Natural killer cell treated with Interleukin-12 subunit alpha and Interleukin-12 subunit beta and Interleukin-15 and Interleukin-18, amount 100 ng/mL, for 72 hours (primary cell): ENCODE results near the gene IL12B. TPM values are rescaled to one million over a fixed set of nuclear protein-coding genes. Genes with fewer than 3 reads are reported as not detected.
A peak's percentile ranks its signal among the peaks of the same experiment; 100 is the strongest.
"Not testable (repeated sequence)": the region's sequence is repeated elsewhere in the genome, so short reads cannot be mapped to it uniquely, and the experiment has no call there.

Experiments
- ATAC-seq, 2 donors: fragments of 150-1000 bp; cut with Tn5 transposase in 1 of 2; sonication (Bioruptor Pico), chemical (Tn5 transposase) in 1 of 2; 2 replicates each; pipeline ENCODE4 v1.10.0; 2021
- DNase-seq: peaks from one replicate; pipeline ENCODE4 v3.0.0; 2022; ENCODE audit warnings: low spot score
- H3K27ac Mint-ChIP-seq, 2 donors: 1 replicate in 1 of 2; 2 replicates in 1 of 2; pipeline ENCODE4 v1.8.0; 2022; ENCODE audit warnings: mixed read lengths in 2 of 2, mild to moderate bottlenecking in 1 of 2, moderate library complexity in 1 of 2
- H3K27me3 Mint-ChIP-seq, 2 donors: 1 replicate in 1 of 2; 2 replicates in 1 of 2; pipeline ENCODE4 v1.8.0; 2022; ENCODE audit warnings: mixed read lengths in 2 of 2
- H3K36me3 Mint-ChIP-seq: one replicate; pipeline ENCODE4 v1.8.0; 2022; ENCODE audit warnings: mixed read lengths
- H3K4me1 Mint-ChIP-seq, 2 donors: 1 replicate in 1 of 2; 2 replicates in 1 of 2; pipeline ENCODE4 v1.8.0; 2022; ENCODE audit warnings: low read depth in 2 of 2, mixed read lengths in 2 of 2, mild to moderate bottlenecking in 1 of 2
- H3K4me3 Mint-ChIP-seq: one replicate; pipeline ENCODE4 v1.8.0; 2022; ENCODE audit warnings: mixed read lengths
- H3K9me3 Mint-ChIP-seq: 2 replicates; pipeline ENCODE4 v1.8.0; 2022; ENCODE audit warnings: mixed read lengths
- total RNA-seq, 2 donors: library from RNA; stranded (reverse); gene quantifications; one replicate each; pipeline ENCODE4 v1.2.3, GENCODE V29; 2022

The IL12B gene
- total RNA-seq, 2 donors from 2014 or later: 0.36 to 3.2 TPM

DNA sequence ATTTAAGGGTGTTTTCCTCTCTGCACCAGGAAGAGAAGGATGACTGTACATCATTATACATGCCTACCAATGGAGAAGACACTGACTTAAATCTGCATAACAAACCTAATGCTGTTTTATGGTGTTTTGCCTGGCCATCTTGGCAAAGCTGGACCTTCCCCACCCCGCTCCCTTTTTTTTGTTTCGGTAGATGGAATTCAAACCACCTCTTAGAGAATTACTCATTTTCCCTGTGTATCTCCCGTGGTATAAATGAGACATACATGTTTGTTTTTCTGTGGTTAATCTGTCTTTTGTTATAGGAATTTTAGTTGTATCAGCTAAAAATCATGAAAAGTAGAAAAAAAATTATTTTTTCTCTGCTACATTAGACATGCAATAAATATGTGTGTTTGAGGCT lies 28.8 kb downstream of the IL12B start:
- ATAC-seq: no peak
- Mint-ChIP-seq H3K4me3 (no peak overlapping the region), H3K27me3 (peaks cover 23 to 36% of the 10 kb centered on the region in 2 donors), H3K4me1 (no peaks in the 10 kb centered on the region), H3K36me3 (peaks cover 26% of the 10 kb centered on the region), H3K9me3 (peaks cover 13% of the 10 kb centered on the region), H3K27ac (no peak overlapping the region)
- DNase-seq: no peak

DNA sequence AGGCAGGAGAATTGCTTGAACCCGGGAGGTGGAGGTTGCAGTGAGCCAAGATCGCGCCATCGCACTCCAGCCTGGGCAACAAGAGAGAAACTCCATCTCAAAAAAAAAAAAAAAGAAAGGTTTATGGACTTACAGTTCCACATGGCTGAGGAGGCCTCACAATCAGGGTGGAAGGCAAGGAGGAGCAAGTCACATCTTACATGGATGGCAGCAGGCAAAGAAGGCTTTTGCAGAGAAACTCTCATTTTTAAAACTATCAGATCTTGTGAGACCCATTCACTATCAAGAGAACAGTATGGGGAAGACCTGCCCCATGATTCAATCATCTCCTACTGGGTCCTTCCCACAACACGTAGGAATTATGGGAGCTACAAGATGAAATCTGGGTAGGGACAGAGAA lies 33.0 kb downstream of the IL12B start:
- not testable (repeated sequence) for ATAC-seq, H3K4me3 Mint-ChIP-seq, H3K4me1 Mint-ChIP-seq, DNase-seq, H3K27ac Mint-ChIP-seq, H3K9me3 Mint-ChIP-seq
- H3K36me3 Mint-ChIP-seq: peaks cover 16% of the 10 kb centered on the region
- H3K27me3 Mint-ChIP-seq: peaks cover 6 to 19% of the 10 kb centered on the region in 2 donors

DNA sequence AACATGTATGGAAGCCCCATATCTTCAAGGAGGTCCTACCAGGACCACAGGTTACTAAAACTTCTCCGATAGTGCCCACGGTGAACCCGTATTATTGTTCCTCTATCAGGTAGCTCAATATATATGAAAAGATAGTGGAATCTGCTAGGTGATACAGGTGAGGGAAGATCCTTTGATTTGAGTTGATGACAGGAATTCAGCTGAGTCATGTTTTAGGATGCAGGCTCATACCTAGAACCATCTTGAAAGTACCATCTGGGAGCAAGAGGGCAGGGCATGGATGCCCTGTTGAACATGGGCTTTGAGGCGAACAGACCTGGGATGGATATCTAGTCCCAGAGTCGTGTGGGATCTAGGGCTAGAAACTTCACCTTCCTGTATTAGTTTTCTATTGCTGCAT lies 35.4 kb downstream of the IL12B start:
- Mint-ChIP-seq H3K4me1 (peaks cover 0 to 6% of the 10 kb centered on the region in 2 donors), H3K9me3 (no peaks in the 10 kb centered on the region), H3K27me3 (peaks cover 0 to 9% of the 10 kb centered on the region in 2 donors), H3K36me3 (peaks cover 9% of the 10 kb centered on the region), H3K27ac (no peak overlapping the region), H3K4me3 (no peak overlapping the region)
- ATAC-seq (no peak), DNase-seq (no peak)

DNA sequence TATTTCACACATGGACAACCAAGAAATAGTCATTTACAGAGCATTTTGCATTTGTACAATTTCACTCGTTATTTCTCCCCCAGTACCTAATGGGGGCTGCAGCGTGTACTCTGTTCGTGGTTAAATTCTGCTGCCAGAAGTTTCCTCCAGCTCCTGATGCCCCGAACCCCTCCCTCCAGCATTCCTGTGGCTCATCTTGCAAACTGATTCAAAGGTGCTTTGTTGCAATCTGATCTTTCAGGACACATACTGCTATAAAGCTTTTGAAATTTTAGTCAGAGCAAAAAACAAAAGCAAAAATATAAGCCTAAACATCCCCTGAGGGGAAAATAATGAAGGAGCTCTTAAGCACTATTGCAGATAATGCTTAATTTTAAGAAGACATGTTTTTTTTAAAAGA lies 39.5 kb downstream of the IL12B start:
- Mint-ChIP-seq H3K4me3 (no peak overlapping the region), H3K27me3 (no peaks in the 10 kb centered on the region), H3K9me3 (no peaks in the 10 kb centered on the region), H3K27ac (peak overlapping the region in 1 of 2 donors; percentile 14), H3K4me1 (peaks cover 0 to 10% of the 10 kb centered on the region in 2 donors), H3K36me3 (no peaks in the 10 kb centered on the region)
- DNase-seq: no peak
- no peak for ATAC-seq

DNA sequence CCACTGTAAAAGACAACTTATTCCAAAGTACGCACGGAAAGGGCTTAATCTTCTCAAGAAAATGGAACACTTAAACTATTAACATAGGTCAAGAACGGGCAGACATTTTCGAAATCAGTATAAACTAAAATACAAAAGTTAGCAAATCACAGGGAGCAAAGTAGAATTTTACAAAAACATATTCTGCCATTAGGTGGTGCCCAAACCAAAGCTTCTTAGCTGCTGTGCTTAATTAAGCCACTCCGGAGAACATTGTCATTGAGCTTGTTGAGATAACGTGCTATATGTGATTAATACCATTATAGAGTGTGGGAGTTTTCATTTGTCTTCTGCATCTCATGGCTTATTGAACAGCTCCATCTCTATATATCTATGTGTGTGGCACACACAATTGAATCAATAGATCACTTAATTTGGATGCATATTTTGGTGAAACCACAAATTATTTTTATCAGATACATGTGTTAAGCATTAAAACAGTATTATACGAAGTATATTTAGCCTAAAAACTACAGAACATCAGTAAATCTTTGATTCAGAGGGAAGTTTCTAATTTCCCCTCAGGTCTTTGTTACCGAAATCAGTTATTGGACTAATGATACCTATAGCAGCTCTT lies 43.8 kb downstream of the IL12B start:
- Mint-ChIP-seq H3K4me1 (peaks cover 0 to 12% of the 10 kb centered on the region in 2 donors), H3K27ac (no peak overlapping the region), H3K9me3 (no peaks in the 10 kb centered on the region), H3K27me3 (no peaks in the 10 kb centered on the region), H3K4me3 (no peak overlapping the region), H3K36me3 (no peaks in the 10 kb centered on the region)
- ATAC-seq (no peak), DNase-seq (no peak)

DNA sequence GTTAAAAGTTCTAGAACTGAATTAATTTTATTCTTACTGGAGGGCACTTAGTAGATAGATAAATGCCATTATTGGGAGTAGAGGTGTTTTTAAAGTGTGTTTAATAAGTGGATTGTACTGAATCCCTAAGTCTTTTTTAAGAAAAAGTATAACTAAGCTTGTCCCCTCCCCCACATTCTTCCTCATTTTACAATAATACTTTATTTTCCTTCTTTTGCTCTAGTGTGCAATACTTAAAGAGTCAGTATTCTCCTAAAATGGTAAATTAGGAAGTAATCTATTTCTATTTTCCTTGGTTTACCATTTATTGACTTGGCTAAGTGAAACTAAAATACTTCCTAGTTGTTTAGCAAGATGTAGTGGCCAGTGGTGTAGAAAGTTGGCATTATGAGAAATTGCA lies 55.6 kb downstream of the IL12B start:
- DNase-seq (no peak), ATAC-seq (no peak)
- Mint-ChIP-seq H3K27me3 (no peaks in the 10 kb centered on the region), H3K4me1 (no peaks in the 10 kb centered on the region), H3K9me3 (no peaks in the 10 kb centered on the region), H3K27ac (peak overlapping the region in 1 of 2 donors; percentile 67), H3K4me3 (no peak overlapping the region), H3K36me3 (peaks cover 20% of the 10 kb centered on the region)

DNA sequence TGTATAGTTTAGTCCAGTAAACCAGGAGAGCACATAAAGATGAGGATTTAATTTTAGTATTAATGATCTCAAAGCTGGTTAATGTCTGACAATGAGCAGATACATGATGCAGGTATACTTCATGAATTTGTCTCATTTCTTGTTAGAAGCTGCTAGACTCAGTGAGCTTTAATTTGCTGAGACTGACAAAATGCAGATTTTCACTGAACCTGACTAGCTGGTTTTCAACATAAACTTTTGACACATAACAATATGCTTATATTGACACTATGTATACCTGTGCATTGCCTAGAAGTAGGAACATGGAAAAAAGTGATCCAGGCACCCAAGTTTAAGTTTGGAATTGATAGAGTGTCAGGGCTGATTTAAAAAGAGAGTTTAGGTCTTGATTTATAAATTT lies 56.4 kb downstream of the IL12B start:
- H3K9me3 Mint-ChIP-seq: no peaks in the 10 kb centered on the region
- peaks cover 13% of the 10 kb centered on the region for H3K36me3 Mint-ChIP-seq
- H3K4me1 Mint-ChIP-seq: no peaks in the 10 kb centered on the region

DNA sequence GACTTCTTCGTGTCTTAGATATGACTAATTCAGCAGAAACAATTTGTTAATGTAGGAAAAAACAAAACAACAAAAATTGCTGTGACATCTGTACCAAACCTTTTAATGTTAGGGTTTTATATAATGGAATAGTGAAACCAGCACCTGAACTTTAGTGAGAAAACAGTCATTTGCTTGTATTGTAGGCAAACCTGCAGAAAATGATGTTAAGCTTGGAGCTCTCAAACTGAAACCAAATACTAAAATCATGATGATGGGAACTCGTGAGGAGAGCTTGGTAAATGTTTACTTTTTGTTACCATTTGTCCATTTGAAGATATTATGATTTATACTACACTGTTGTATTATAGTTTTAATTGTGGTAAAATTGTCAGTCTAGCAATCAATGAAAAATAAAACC lies 60.6 kb downstream of the IL12B start:
- peaks cover 12% of the 10 kb centered on the region for H3K36me3 Mint-ChIP-seq
- H3K27me3 Mint-ChIP-seq: no peaks in the 10 kb centered on the region
- H3K4me3 Mint-ChIP-seq: no peak overlapping the region
- H3K9me3 Mint-ChIP-seq: no peaks in the 10 kb centered on the region
- H3K4me1 Mint-ChIP-seq: peaks cover 10 to 16% of the 10 kb centered on the region in 2 donors
- H3K27ac Mint-ChIP-seq: no peak overlapping the region
- DNase-seq: no peak
- ATAC-seq: no peak

More for the DNA sequence above, 56.4 kb downstream of the IL12B start:
- ATAC-seq: no peak
- H3K27ac Mint-ChIP-seq: no peak overlapping the region
- H3K27me3 Mint-ChIP-seq: no peaks in the 10 kb centered on the region
- no peak overlapping the region for H3K4me3 Mint-ChIP-seq
- no peak for DNase-seq

DNA sequence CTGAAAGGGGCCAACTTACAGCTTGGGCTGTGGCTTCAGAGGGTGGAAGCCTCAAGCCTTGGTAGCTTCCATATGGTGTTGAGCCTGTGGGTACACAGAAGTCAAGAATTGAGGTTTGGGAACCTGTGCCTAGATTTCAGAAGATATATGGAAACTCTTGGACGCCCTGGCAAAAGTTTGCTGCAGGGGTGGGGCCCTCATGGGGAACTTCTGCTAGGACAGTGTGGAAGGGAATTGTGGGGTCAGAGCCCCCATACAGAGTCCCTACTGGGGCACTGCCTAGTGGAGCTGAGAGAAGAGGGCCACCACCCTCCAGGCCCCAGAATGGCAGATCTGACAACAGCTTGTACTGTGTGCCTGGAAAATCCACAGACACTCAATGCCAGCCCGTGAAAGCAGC lies 63.5 kb downstream of the IL12B start:
- not testable (repeated sequence) for H3K27me3 Mint-ChIP-seq, ATAC-seq, H3K27ac Mint-ChIP-seq, DNase-seq, H3K4me3 Mint-ChIP-seq, H3K9me3 Mint-ChIP-seq
- Mint-ChIP-seq H3K36me3 (peaks cover 16% of the 10 kb centered on the region), H3K4me1 (peaks cover 31 to 34% of the 10 kb centered on the region in 2 donors)

Other genes starting within 250 kb of the IL12B start
- gene EBF1, start 230.6 kb downstream of the IL12B start, total RNA-seq: 1 to 10 TPM in 1 of 2 donors, not detected in 1; 1.9 TPM
- gene RNF145, start 120.9 kb downstream of the IL12B start, total RNA-seq: 100 to 1,000 TPM in 1 of 2 donors, 10 to 100 TPM in 1; 92.3 to 113 TPM
- 10 to 100 TPM; 20.3 to 31.9 TPM for gene UBLCP1, start 67.2 kb downstream of the IL12B start, total RNA-seq